H9 (cell line): Measurements from ENCODE around the gene PLEKHA5. TPM values are rescaled to one million over a fixed set of nuclear protein-coding genes. Genes with fewer than 3 reads are reported as not detected.

Experiments
- DNase-seq: peaks from one replicate; pipeline ENCODE4 v3.0.0-alpha.2; 2017
- H2AFZ ChIP-seq: one replicate; pipeline ENCODE4 v1.6.1; 2013; ENCODE audit warnings: mild to moderate bottlenecking, low read length, control low read depth, moderate library complexity
- H2AK5ac ChIP-seq: 2 replicates; pipeline ENCODE4 v1.6.1; 2013; ENCODE audit warnings: low read length, control low read depth, mixed read lengths; ENCODE audit not compliant: insufficient read length
- H2BK120ac ChIP-seq: one replicate; pipeline ENCODE4 v1.6.1; 2013; ENCODE audit warnings: low read depth, mild to moderate bottlenecking, low read length, control low read depth, inconsistent platforms; ENCODE audit not compliant: poor library complexity, severe bottlenecking
- H2BK12ac ChIP-seq: 2 replicates; pipeline ENCODE4 v1.6.1; 2013; ENCODE audit warnings: low read length, control low read depth, mixed read lengths, low read depth; ENCODE audit not compliant: insufficient read length
- H2BK15ac ChIP-seq: 2 replicates; pipeline ENCODE4 v1.6.1; 2013; ENCODE audit warnings: low read depth, low read length, control low read depth
- H2BK20ac ChIP-seq: one replicate; pipeline ENCODE4 v1.6.1; 2013; ENCODE audit warnings: low read depth, mild to moderate bottlenecking, low read length, control low read depth, inconsistent platforms; ENCODE audit not compliant: poor library complexity, severe bottlenecking
- H2BK5ac ChIP-seq: 2 replicates; pipeline ENCODE4 v1.6.1; 2013; ENCODE audit warnings: low read length, control low read depth, mixed read lengths; ENCODE audit not compliant: insufficient read length
- H3K14ac ChIP-seq: 2 replicates; pipeline ENCODE4 v1.6.1; 2013; ENCODE audit warnings: low read length, control low read depth; ENCODE audit not compliant: insufficient read depth
- H3K18ac ChIP-seq: 2 replicates; pipeline ENCODE4 v1.6.1; 2013; ENCODE audit warnings: low read depth, mild to moderate bottlenecking, mixed read lengths, low read length, control low read depth; ENCODE audit not compliant: insufficient read length
- H3K23ac ChIP-seq: 2 replicates; pipeline ENCODE4 v1.6.1; 2013; ENCODE audit warnings: low read length, control low read depth, mixed read lengths, low read depth; ENCODE audit not compliant: insufficient read length
- H3K23me2 ChIP-seq: 2 replicates; pipeline ENCODE4 v1.6.1; 2013; ENCODE audit warnings: low read depth, mild to moderate bottlenecking, mixed read lengths, low read length, control low read depth; ENCODE audit not compliant: insufficient read length, poor library complexity, severe bottlenecking
- H3K27ac ChIP-seq: 2 replicates; pipeline ENCODE4 v1.5.1; 2013; ENCODE audit warnings: low read length, control low read depth, mixed read lengths, low read depth; ENCODE audit not compliant: insufficient read length
- H3K27me3 ChIP-seq: 2 replicates; pipeline ENCODE4 v1.6.1; 2013; ENCODE audit warnings: low read length, control low read depth, inconsistent platforms; ENCODE audit not compliant: insufficient read depth
- H3K4ac ChIP-seq: 2 replicates; pipeline ENCODE4 v1.6.1; 2013; ENCODE audit warnings: low read depth, mild to moderate bottlenecking, control low read depth, inconsistent platforms, low read length, moderate library complexity
- H3K4me1 ChIP-seq: 2 replicates; pipeline ENCODE4 v1.6.1; 2013; ENCODE audit warnings: low read length, control low read depth, inconsistent platforms; ENCODE audit not compliant: insufficient read depth
- H3K4me2 ChIP-seq: 2 replicates; pipeline ENCODE4 v1.6.1; 2013; ENCODE audit warnings: low read length, control low read depth, mixed read lengths; ENCODE audit not compliant: insufficient read length, insufficient read depth
- H3K56ac ChIP-seq: 2 replicates; pipeline ENCODE4 v1.6.1; 2013; ENCODE audit warnings: low read depth, mild to moderate bottlenecking, mixed read lengths, low read length, control low read depth; ENCODE audit not compliant: insufficient read length
- H3K79me1 ChIP-seq: 2 replicates; pipeline ENCODE4 v1.6.1; 2013; ENCODE audit warnings: low read depth, mild to moderate bottlenecking, moderate library complexity, low read length, control low read depth, inconsistent platforms; ENCODE audit not compliant: insufficient read depth, poor library complexity, severe bottlenecking
- H3K79me2 ChIP-seq: 2 replicates; pipeline ENCODE4 v1.6.1; 2013; ENCODE audit warnings: low read length, control low read depth, inconsistent platforms; ENCODE audit not compliant: insufficient read depth
- H3K9ac ChIP-seq: 2 replicates; pipeline ENCODE4 v1.6.1; 2013; ENCODE audit warnings: low read length, control low read depth, mixed read lengths; ENCODE audit not compliant: insufficient read length; ENCODE audit errors: extremely low read depth
- H3K9me3 ChIP-seq: one replicate; pipeline ENCODE4 v1.6.1; 2013; ENCODE audit warnings: low read depth, low read length, inconsistent platforms; ENCODE audit not compliant: control insufficient read depth
- H3T11ph ChIP-seq: one replicate; pipeline ENCODE4 v1.6.1; 2013; ENCODE audit warnings: mild to moderate bottlenecking, low read length, control low read depth, inconsistent platforms
- H4K20me1 ChIP-seq: one replicate; pipeline ENCODE4 v1.6.1; 2013; ENCODE audit not compliant: control insufficient read depth, insufficient read length, insufficient read depth
- H4K5ac ChIP-seq: 2 replicates; pipeline ENCODE4 v1.6.1; 2013; ENCODE audit warnings: low read depth, mild to moderate bottlenecking, mixed read lengths, low read length, control low read depth; ENCODE audit not compliant: insufficient read length
- H4K8ac ChIP-seq: replicated peaks from 2 replicates; pipeline ENCODE4 v1.6.1; 2013; ENCODE audit warnings: low read length, control low read depth, mixed read lengths, low read depth; ENCODE audit not compliant: insufficient read length
- H4K91ac ChIP-seq: 2 replicates; pipeline ENCODE4 v1.6.1; 2013; ENCODE audit warnings: low read depth, mild to moderate bottlenecking, moderate library complexity, mixed read lengths, low read length, control low read depth; ENCODE audit not compliant: insufficient read length
- H3K27ac Mint-ChIP-seq, 3 experiments: 2 replicates in 2 of 3; 3 replicates in 1 of 3; pipeline ENCODE4 v1.8.0; 2020 to 2021; ENCODE audit warnings: mixed read lengths in 3 of 3, mild to moderate bottlenecking in 1 of 3, moderate library complexity in 1 of 3
- H3K27me3 Mint-ChIP-seq: 2 replicates; pipeline ENCODE4 v1.8.0; 2021; ENCODE audit warnings: low read depth, mild to moderate bottlenecking, moderate library complexity, mixed read lengths
- H3K36me3 Mint-ChIP-seq, 3 experiments: 2 replicates in 2 of 3; 3 replicates in 1 of 3; pipeline ENCODE4 v1.8.0; 2020 to 2021; ENCODE audit warnings: low read depth in 3 of 3, mixed read lengths in 3 of 3; ENCODE audit not compliant: insufficient read depth in 1 of 3
- H3K4me1 Mint-ChIP-seq, 2 experiments: 2 replicates each; pipeline ENCODE4 v1.8.0; 2020; ENCODE audit warnings: mixed read lengths in 2 of 2
- H3K4me3 Mint-ChIP-seq, 2 experiments: 2 replicates in 1 of 2; 3 replicates in 1 of 2; pipeline ENCODE4 v1.8.0; 2020 to 2021; ENCODE audit warnings: mild to moderate bottlenecking in 2 of 2, mixed read lengths in 2 of 2, moderate library complexity in 1 of 2
- H3K9me3 Mint-ChIP-seq, 2 experiments: 2 replicates in 1 of 2; 3 replicates in 1 of 2; pipeline ENCODE4 v1.8.0; 2020; ENCODE audit warnings: mild to moderate bottlenecking in 2 of 2, mixed read lengths in 2 of 2, moderate library complexity in 1 of 2
- WGBS: extraction: QIAGEN DNeasy Blood & Tissue Kit; methylation state at CpG from one replicate; pipeline ENCODE4 v1.1.7; 2013; ENCODE audit warnings: missing lambda C conversion rate, low lambda C conversion rate, mixed read lengths; ENCODE audit not compliant: insufficient read length; ENCODE audit errors: extremely low coverage; 5-methylcytosine and 5-hydroxymethylcytosine counted together
- total RNA-seq: library from RNA; stranded (reverse); gene quantifications from 2 replicates; pipeline ENCODE4 v1.2.1, GENCODE V29; 2021
- TF ChIP-seq, protein P1 (sequence below): fragments of 200-600 bp; sonication (generic); conservative IDR thresholded peaks from 3 replicates; pipeline ENCODE4 v1.8.0; 2021; ENCODE audit warnings: antibody characterized with exemption, mild to moderate bottlenecking

Gene PLEKHA5
- total RNA-seq, 1 experiment from 2014 or later: 86.7 TPM

DNA sequence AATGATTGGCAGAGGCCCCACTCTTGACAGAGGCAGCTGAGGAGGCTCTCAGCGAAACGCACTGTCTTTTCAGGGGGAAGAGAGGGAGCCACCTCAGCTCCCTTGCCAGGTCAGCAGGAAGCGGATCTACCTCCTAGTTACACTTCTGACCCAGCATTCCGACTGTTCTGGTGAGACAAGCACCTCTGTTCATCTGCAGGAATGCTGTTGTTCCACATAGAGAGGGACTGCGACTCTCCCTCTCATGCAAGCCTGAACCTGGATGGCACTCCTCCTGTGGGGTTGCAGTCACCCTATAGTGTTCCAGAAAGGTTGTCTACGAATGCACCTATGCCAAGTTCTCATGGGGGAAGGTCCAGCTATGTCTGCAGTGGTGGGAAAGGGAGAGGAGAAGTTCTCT lies 272.7 kb downstream of the PLEKHA5 start:
- no peaks in the 10 kb centered on the region for H3K27me3 Mint-ChIP-seq
- Histone ChIP-seq H2AFZ (no peak overlapping the region), H4K20me1 (no peaks in the 10 kb centered on the region), H3K14ac (no peak overlapping the region), H3K4me1 (no peaks in the 10 kb centered on the region), H3K4ac (no peak overlapping the region), H3K4me2 (no peak overlapping the region), H3K9me3 (no peaks in the 10 kb centered on the region), H3K27me3 (no peaks in the 10 kb centered on the region), H3K9ac (no peak overlapping the region), H3K56ac (no peak overlapping the region), H2BK20ac (no peak overlapping the region), H3K27ac (no peak overlapping the region), H2BK12ac (no peak overlapping the region), H3K18ac (no peak overlapping the region), H2BK120ac (no peak overlapping the region), H3T11ph (no peak overlapping the region), H3K23ac (no peak overlapping the region), H3K79me1 (no peaks in the 10 kb centered on the region), H2BK5ac (no peak overlapping the region), H2BK15ac (no peak overlapping the region), H4K91ac (no peak overlapping the region), H3K79me2 (no peaks in the 10 kb centered on the region), H2AK5ac (no peak overlapping the region), H3K23me2 (no peaks in the 10 kb centered on the region), H4K8ac (no peak overlapping the region), H4K5ac (no peak overlapping the region)
- peaks cover 0 to 5% (median 0%) of the 10 kb centered on the region in 3 experiments; a peak in 2 of 7 replicates for H3K36me3 Mint-ChIP-seq
- no peaks in the 10 kb centered on the region for H3K9me3 Mint-ChIP-seq
- peaks cover 10 to 24% of the 10 kb centered on the region in 2 experiments; a peak in 3 of 4 replicates for H3K4me1 Mint-ChIP-seq
- H3K4me3 Mint-ChIP-seq: no peak overlapping the region
- no peak for DNase-seq
- WGBS: no CpG with 5 or more reads among the region's 6 CpGs
- H3K27ac Mint-ChIP-seq: peak overlapping the region in 1 of 3 experiments; percentile 70; a peak in 3 of 7 replicates
- TF ChIP-seq, protein P1, sequence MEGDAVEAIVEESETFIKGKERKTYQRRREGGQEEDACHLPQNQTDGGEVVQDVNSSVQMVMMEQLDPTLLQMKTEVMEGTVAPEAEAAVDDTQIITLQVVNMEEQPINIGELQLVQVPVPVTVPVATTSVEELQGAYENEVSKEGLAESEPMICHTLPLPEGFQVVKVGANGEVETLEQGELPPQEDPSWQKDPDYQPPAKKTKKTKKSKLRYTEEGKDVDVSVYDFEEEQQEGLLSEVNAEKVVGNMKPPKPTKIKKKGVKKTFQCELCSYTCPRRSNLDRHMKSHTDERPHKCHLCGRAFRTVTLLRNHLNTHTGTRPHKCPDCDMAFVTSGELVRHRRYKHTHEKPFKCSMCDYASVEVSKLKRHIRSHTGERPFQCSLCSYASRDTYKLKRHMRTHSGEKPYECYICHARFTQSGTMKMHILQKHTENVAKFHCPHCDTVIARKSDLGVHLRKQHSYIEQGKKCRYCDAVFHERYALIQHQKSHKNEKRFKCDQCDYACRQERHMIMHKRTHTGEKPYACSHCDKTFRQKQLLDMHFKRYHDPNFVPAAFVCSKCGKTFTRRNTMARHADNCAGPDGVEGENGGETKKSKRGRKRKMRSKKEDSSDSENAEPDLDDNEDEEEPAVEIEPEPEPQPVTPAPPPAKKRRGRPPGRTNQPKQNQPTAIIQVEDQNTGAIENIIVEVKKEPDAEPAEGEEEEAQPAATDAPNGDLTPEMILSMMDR: no peak
